Measurements from ENCODE around the gene NARF.

- TF ChIP-seq POLR2A (IDR thresholded peaks at IDR 0.05), result no peak
- no peak for TF ChIP-seq CTCF (IDR thresholded peaks at IDR 0.05)
- no peak for TF ChIP-seq EP300 (IDR thresholded peaks at IDR 0.05)
These were observed 37.4 kb downstream of the NARF start for GRCh38 chr17:82495844-82496528.
